GM10266 (cell line): Measurements from ENCODE around the gene PGBD1.
"Not testable (repeated sequence)": the region's sequence is repeated elsewhere in the genome, so short reads cannot be mapped to it uniquely, and the experiment has no call there.

Source experiments
- DNase-seq: peaks from one replicate; pipeline ENCODE4 v3.0.0; 2012; ENCODE audit errors: extremely low spot score
- TF ChIP-seq, protein P1 (sequence below): IDR thresholded peaks from 2 replicates; pipeline ENCODE4 v1.5.1; 2012; ENCODE audit warnings: mild to moderate bottlenecking, low read depth; ENCODE audit not compliant: control insufficient read depth, insufficient read depth; ENCODE audit errors: missing control alignments

PGBD1 gene

GRCh38 chr6:28295326-28295725 lies 14.0 kb downstream of the PGBD1 start:
- DNase-seq = no peak

GRCh38 chr6:28296520-28297060 lies 15.2 kb downstream of the PGBD1 start:
- no peak for DNase-seq
- TF ChIP-seq, protein P1, sequence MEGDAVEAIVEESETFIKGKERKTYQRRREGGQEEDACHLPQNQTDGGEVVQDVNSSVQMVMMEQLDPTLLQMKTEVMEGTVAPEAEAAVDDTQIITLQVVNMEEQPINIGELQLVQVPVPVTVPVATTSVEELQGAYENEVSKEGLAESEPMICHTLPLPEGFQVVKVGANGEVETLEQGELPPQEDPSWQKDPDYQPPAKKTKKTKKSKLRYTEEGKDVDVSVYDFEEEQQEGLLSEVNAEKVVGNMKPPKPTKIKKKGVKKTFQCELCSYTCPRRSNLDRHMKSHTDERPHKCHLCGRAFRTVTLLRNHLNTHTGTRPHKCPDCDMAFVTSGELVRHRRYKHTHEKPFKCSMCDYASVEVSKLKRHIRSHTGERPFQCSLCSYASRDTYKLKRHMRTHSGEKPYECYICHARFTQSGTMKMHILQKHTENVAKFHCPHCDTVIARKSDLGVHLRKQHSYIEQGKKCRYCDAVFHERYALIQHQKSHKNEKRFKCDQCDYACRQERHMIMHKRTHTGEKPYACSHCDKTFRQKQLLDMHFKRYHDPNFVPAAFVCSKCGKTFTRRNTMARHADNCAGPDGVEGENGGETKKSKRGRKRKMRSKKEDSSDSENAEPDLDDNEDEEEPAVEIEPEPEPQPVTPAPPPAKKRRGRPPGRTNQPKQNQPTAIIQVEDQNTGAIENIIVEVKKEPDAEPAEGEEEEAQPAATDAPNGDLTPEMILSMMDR = no peak

More at GRCh38 chr6:28295326-28295725, 14.0 kb downstream of the PGBD1 start:
- TF ChIP-seq, protein P1 = no peak

GRCh38 chr6:28303570-28303969 lies 22.2 kb downstream of the PGBD1 start:
- TF ChIP-seq, protein P1 = no peak
- DNase-seq = peak; percentile 49

- not testable (repeated sequence) for DNase-seq
Observed at GRCh38 chr6:28306363-28306762, 25.0 kb downstream of the PGBD1 start.

DNA sequence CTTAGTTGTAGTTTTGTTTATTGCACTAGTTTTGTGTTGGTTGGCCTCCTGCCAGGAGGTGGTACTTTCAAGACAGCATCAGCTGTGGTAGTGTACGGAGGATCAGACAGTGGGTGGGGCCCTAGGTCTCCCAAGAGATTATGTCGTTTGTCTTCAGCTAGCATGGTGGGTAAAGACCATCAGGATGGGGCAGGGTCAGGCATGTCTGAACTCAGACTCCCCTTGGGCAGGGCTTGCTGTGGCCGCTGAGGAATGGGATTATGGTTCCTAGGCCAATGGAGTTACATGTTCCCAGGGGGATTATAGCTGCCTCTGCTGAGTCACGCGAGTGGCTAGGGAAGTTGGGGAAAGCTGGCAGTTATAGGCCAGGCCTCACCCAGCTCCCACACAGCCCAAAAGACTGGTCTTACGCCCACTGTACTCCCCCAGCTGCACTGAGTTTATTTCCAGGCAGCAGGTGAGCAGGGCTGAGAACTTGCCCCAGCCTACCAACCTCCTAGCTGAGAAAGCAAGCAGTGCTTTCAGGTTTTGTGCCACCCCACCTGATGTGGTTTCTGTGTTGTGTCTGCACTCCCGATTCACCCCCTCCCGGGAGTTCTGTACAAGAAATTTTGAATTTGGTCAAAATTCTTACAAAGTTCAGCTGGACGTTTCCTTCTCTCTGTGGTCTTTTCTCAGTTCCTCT lies 29.9 kb downstream of the PGBD1 start:
- DNase-seq = no peak

DNA sequence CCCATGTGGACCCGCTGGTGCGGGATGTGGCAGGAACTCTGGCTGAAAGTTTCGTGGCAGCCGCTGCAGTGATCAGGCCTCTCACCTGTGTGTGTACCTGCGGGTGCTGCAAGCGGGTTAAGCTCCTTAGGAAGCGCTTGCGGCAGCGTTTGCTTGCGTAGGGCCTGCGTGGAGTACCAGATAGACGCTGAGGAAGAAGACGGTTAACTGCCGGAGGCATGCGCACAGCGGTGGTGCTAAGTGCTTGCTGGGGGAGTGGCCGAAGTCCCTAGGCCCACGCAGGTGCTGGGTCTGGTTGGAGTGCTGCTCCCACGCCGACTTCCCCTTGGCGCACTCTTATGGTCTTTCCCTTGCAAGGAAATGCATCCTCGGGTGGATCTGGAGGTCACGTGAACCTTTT lies 31.6 kb downstream of the PGBD1 start:
- TF ChIP-seq, protein P1 = no peak
- DNase-seq = no peak

More for the DNA sequence above, 29.9 kb downstream of the PGBD1 start:
- TF ChIP-seq, protein P1 = no peak

- DNase-seq = no peak
- TF ChIP-seq, protein P1 = no peak
Observed at GRCh38 chr6:28315628-28316027, 34.3 kb downstream of the PGBD1 start.

DNA sequence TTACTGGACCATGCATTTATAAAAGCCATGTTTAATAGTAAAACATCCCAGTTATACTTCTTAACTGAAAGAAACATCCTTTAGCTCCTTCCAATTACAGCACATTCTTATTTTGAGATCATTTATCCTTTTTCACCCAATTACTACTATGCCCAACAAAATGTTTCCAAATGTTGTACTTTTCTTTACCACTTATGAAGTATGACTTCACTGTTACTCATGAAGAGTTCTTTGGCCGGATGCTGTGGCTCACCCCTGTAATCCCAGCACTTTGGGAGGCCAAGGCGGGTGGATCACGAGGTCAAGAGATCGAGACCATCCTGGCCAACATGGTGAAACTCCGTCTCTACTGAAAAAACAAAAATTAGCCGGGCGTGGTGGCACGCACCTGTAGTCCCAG lies 36.5 kb downstream of the PGBD1 start:
- DNase-seq = not testable (repeated sequence)
